GM10248 (cell line): ENCODE data around the gene APOB.

Experiments used
- CTCF ChIA-PET: fragments of 300-600 bp; sonication (Branson Sonifier 250); formaldehyde crosslinking; extraction: SDS; loops from one replicate; lab custom pipeline; 2021; ENCODE audit warnings: antibody characterized with exemption; lab: Yijun Ruan, JAX
- POLR2A ChIA-PET: fragments of 350-650 bp; sonication (Branson Sonifier 250); formaldehyde crosslinking; extraction: SDS; loops from one replicate; lab custom pipeline; 2020; ENCODE audit warnings: antibody characterized with exemption; lab: Yijun Ruan, JAX
- DNase-seq: peaks from one replicate; pipeline ENCODE4 v3.0.0; 2012; ENCODE audit errors: extremely low spot score
- CTCF ChIP-seq: IDR thresholded peaks from 2 replicates; pipeline ENCODE4 v1.5.1; 2012; ENCODE audit warnings: mild to moderate bottlenecking, low read depth; ENCODE audit errors: extremely low read depth, missing control alignments, control extremely low read depth

Gene APOB

GRCh38 chr2:21040468-21041377 is 3.1 kb downstream of the APOB start:
- DNase-seq: no peak
- CTCF ChIA-PET: interaction anchor here (0.8 to 6.1 kb wide), 6 partner anchors 8 to 281 kb away, joined by 3 to 57 read pairs (median 4); no protein-coding TSS in a partner anchor
- POLR2A ChIA-PET: no interaction called here
- no peak for TF ChIP-seq CTCF

GRCh38 chr2:21039979-21040467 is 3.9 kb downstream of the APOB start:
- DNase-seq: no peak
- POLR2A ChIA-PET: no interaction called here
- CTCF ChIA-PET: no interaction called here
- TF ChIP-seq CTCF: no peak

- CTCF ChIA-PET: interaction anchor here (1.8 kb wide), 1 partner anchor 12 kb away, joined by 4 read pairs; no protein-coding TSS in a partner anchor
- no peak for TF ChIP-seq CTCF
- POLR2A ChIA-PET: no interaction called here
- DNase-seq: no peak
These were observed 4.8 kb downstream of the APOB start for GRCh38 chr2:21039080-21039556.

- no peak for DNase-seq
- ChIA-PET CTCF (interaction anchor here (1.8 to 3.2 kb wide), 2 partner anchors 11 to 15 kb away, joined by 4 to 8 read pairs; no protein-coding TSS in a partner anchor), POLR2A (no interaction called here)
- no peak for TF ChIP-seq CTCF
These were observed 5.3 kb downstream of the APOB start for GRCh38 chr2:21038403-21039073.

- no peak for TF ChIP-seq CTCF
- CTCF ChIA-PET: interaction anchor here (1.8 to 3.2 kb wide), 2 partner anchors 10 to 15 kb away, joined by 4 to 8 read pairs; no protein-coding TSS in a partner anchor
- POLR2A ChIA-PET: no interaction called here
- no peak for DNase-seq
These were observed 6.2 kb downstream of the APOB start for GRCh38 chr2:21037671-21038108.
